Activated T-cell treated with anti-CD3 and anti-CD28 coated beads, Interleukin-2, amount 50 U/mL, for 24 hours (primary cell): ENCODE measurements around the gene ABCA4.

Experiments used
- DNase-seq: peaks from one replicate; pipeline ENCODE4 v3.0.0-alpha.2; 2020
- H3K27ac Mint-ChIP-seq: 2 replicates; pipeline ENCODE4 v1.8.0; 2020; ENCODE audit warnings: mild to moderate bottlenecking, mixed read lengths
- H3K27me3 Mint-ChIP-seq: 2 replicates; pipeline ENCODE4 v1.8.0; 2020; ENCODE audit warnings: mixed read lengths
- H3K36me3 Mint-ChIP-seq: 2 replicates; pipeline ENCODE4 v1.8.0; 2020; ENCODE audit warnings: low read depth, mixed read lengths
- H3K4me1 Mint-ChIP-seq: 2 replicates; pipeline ENCODE4 v1.8.0; 2020; ENCODE audit warnings: low read depth, mixed read lengths
- H3K4me3 Mint-ChIP-seq: 2 replicates; pipeline ENCODE4 v1.8.0; 2020; ENCODE audit warnings: mild to moderate bottlenecking, moderate library complexity, mixed read lengths
- H3K9me3 Mint-ChIP-seq: 2 replicates; pipeline ENCODE4 v1.8.0; 2020; ENCODE audit warnings: mixed read lengths

ABCA4 gene

GRCh38 chr1:94090761-94091160, 30.2 kb downstream of the ABCA4 start:
- Mint-ChIP-seq H3K9me3 (no peaks in the 10 kb centered on the region), H3K4me3 (no peak overlapping the region), H3K36me3 (no peaks in the 10 kb centered on the region), H3K4me1 (peaks cover 16% of the 10 kb centered on the region), H3K27ac (no peak overlapping the region), H3K27me3 (peaks cover 10% of the 10 kb centered on the region)
- DNase-seq: no peak

- H3K4me3 Mint-ChIP-seq: no peak overlapping the region
- no peak for DNase-seq
- no peaks in the 10 kb centered on the region for H3K9me3 Mint-ChIP-seq
- H3K4me1 Mint-ChIP-seq: peaks cover 6% of the 10 kb centered on the region
- H3K27me3 Mint-ChIP-seq: peaks cover 14% of the 10 kb centered on the region
- H3K36me3 Mint-ChIP-seq: no peaks in the 10 kb centered on the region
- no peak overlapping the region for H3K27ac Mint-ChIP-seq
These were observed 33.8 kb downstream of the ABCA4 start for GRCh38 chr1:94087193-94087592.

GRCh38 chr1:94084547-94084946, 36.4 kb downstream of the ABCA4 start:
- H3K9me3 Mint-ChIP-seq: no peaks in the 10 kb centered on the region
- no peak overlapping the region for H3K4me3 Mint-ChIP-seq
- peaks cover 14% of the 10 kb centered on the region for H3K27me3 Mint-ChIP-seq
- no peak for DNase-seq
- peaks cover 2% of the 10 kb centered on the region for H3K4me1 Mint-ChIP-seq
- no peaks in the 10 kb centered on the region for H3K36me3 Mint-ChIP-seq
- H3K27ac Mint-ChIP-seq: no peak overlapping the region

GRCh38 chr1:94084085-94084484, 36.9 kb downstream of the ABCA4 start:
- H3K4me3 Mint-ChIP-seq: no peak overlapping the region
- no peaks in the 10 kb centered on the region for H3K9me3 Mint-ChIP-seq
- no peaks in the 10 kb centered on the region for H3K36me3 Mint-ChIP-seq
- no peak for DNase-seq
- H3K27me3 Mint-ChIP-seq: peaks cover 14% of the 10 kb centered on the region
- H3K27ac Mint-ChIP-seq: no peak overlapping the region
- H3K4me1 Mint-ChIP-seq: peaks cover 2% of the 10 kb centered on the region

- H3K36me3 Mint-ChIP-seq: no peaks in the 10 kb centered on the region
- H3K27ac Mint-ChIP-seq: no peak overlapping the region
- no peak overlapping the region for H3K4me3 Mint-ChIP-seq
These were observed 37.3 kb downstream of the ABCA4 start for GRCh38 chr1:94083681-94084080.

GRCh38 chr1:94081566-94082344, 39.2 kb downstream of the ABCA4 start:
- Mint-ChIP-seq H3K4me3 (no peak overlapping the region), H3K36me3 (no peaks in the 10 kb centered on the region), H3K4me1 (peaks cover 2% of the 10 kb centered on the region), H3K27ac (no peak overlapping the region), H3K9me3 (no peaks in the 10 kb centered on the region), H3K27me3 (peaks cover 6% of the 10 kb centered on the region)
- DNase-seq: no peak

More at GRCh38 chr1:94083681-94084080, 37.3 kb downstream of the ABCA4 start:
- Mint-ChIP-seq H3K27me3 (peaks cover 14% of the 10 kb centered on the region), H3K4me1 (peaks cover 2% of the 10 kb centered on the region), H3K9me3 (no peaks in the 10 kb centered on the region)
- DNase-seq: no peak

- H3K4me1 Mint-ChIP-seq: peaks cover 2% of the 10 kb centered on the region
- peaks cover under 1% of the 10 kb centered on the region for H3K27me3 Mint-ChIP-seq
- H3K4me3 Mint-ChIP-seq: no peak overlapping the region
- no peak overlapping the region for H3K27ac Mint-ChIP-seq
- DNase-seq: no peak
- H3K9me3 Mint-ChIP-seq: no peaks in the 10 kb centered on the region
- no peaks in the 10 kb centered on the region for H3K36me3 Mint-ChIP-seq
These were observed 41.0 kb downstream of the ABCA4 start for GRCh38 chr1:94079989-94080388.

GRCh38 chr1:94079080-94079940, 41.6 kb downstream of the ABCA4 start:
- Mint-ChIP-seq H3K36me3 (no peaks in the 10 kb centered on the region), H3K4me1 (peaks cover 2% of the 10 kb centered on the region), H3K4me3 (no peak overlapping the region), H3K9me3 (no peaks in the 10 kb centered on the region), H3K27ac (no peak overlapping the region), H3K27me3 (peaks cover 6% of the 10 kb centered on the region)
- no peak for DNase-seq

GRCh38 chr1:94072840-94073522, 48.0 kb downstream of the ABCA4 start:
- Mint-ChIP-seq H3K36me3 (no peaks in the 10 kb centered on the region), H3K4me1 (peaks cover 9% of the 10 kb centered on the region), H3K9me3 (no peaks in the 10 kb centered on the region), H3K27me3 (peaks cover 11% of the 10 kb centered on the region), H3K27ac (no peak overlapping the region), H3K4me3 (no peak overlapping the region)
- DNase-seq: no peak

- DNase-seq: no peak
- no peak overlapping the region for H3K4me3 Mint-ChIP-seq
- peaks cover 9% of the 10 kb centered on the region for H3K4me1 Mint-ChIP-seq
These were observed 49.0 kb downstream of the ABCA4 start for GRCh38 chr1:94071976-94072375.

GRCh38 chr1:94071391-94071790, 49.6 kb downstream of the ABCA4 start:
- H3K36me3 Mint-ChIP-seq: no peaks in the 10 kb centered on the region
- no peaks in the 10 kb centered on the region for H3K9me3 Mint-ChIP-seq
- peaks cover 9% of the 10 kb centered on the region for H3K4me1 Mint-ChIP-seq
- H3K4me3 Mint-ChIP-seq: no peak overlapping the region
- peaks cover 11% of the 10 kb centered on the region for H3K27me3 Mint-ChIP-seq
- no peak overlapping the region for H3K27ac Mint-ChIP-seq
- DNase-seq: no peak

More at GRCh38 chr1:94071976-94072375, 49.0 kb downstream of the ABCA4 start:
- Mint-ChIP-seq H3K27ac (no peak overlapping the region), H3K9me3 (no peaks in the 10 kb centered on the region), H3K27me3 (peaks cover 11% of the 10 kb centered on the region), H3K36me3 (no peaks in the 10 kb centered on the region)

- Mint-ChIP-seq H3K4me1 (peaks cover 9% of the 10 kb centered on the region), H3K4me3 (no peak overlapping the region), H3K27me3 (peaks cover 11% of the 10 kb centered on the region), H3K9me3 (no peaks in the 10 kb centered on the region), H3K36me3 (no peaks in the 10 kb centered on the region), H3K27ac (no peak overlapping the region)
- no peak for DNase-seq
These were observed 50.1 kb downstream of the ABCA4 start for GRCh38 chr1:94070865-94071264.

- Mint-ChIP-seq H3K4me1 (peaks cover 9% of the 10 kb centered on the region), H3K4me3 (no peak overlapping the region), H3K9me3 (no peaks in the 10 kb centered on the region), H3K27me3 (peaks cover 9% of the 10 kb centered on the region), H3K36me3 (no peaks in the 10 kb centered on the region), H3K27ac (no peak overlapping the region)
- no peak for DNase-seq
These were observed 51.0 kb downstream of the ABCA4 start for GRCh38 chr1:94069919-94070285.

- H3K27ac Mint-ChIP-seq: no peak overlapping the region
- H3K36me3 Mint-ChIP-seq: no peaks in the 10 kb centered on the region
- no peaks in the 10 kb centered on the region for H3K9me3 Mint-ChIP-seq
- no peak for DNase-seq
- H3K4me1 Mint-ChIP-seq: peaks cover 9% of the 10 kb centered on the region
- no peak overlapping the region for H3K4me3 Mint-ChIP-seq
- H3K27me3 Mint-ChIP-seq: peaks cover 4% of the 10 kb centered on the region
These were observed 51.7 kb downstream of the ABCA4 start for GRCh38 chr1:94068999-94069918.
